Neural cell (in vitro differentiated cells): ENCODE measurements around the gene ADGRG1.

ENCODE experiments used
- EP300 ChIP-seq: fragments of 450-650 bp; conservative IDR thresholded peaks from 2 replicates; pipeline ENCODE4 v1.6.1; 2014; ENCODE audit warnings: antibody characterized with exemption, mild to moderate bottlenecking, moderate library complexity; ENCODE audit not compliant: poor library complexity, severe bottlenecking
- EZH2 ChIP-seq: fragments of 200-600, 300-800 bp; shearing (Covaris generic), sonication (generic); IDR thresholded peaks from 2 replicates; pipeline ENCODE4 v1.6.1; 2014; ENCODE audit warnings: antibody characterized with exemption, low read length, borderline replicate concordance, mild to moderate bottlenecking; ENCODE audit not compliant: insufficient read depth, poor library complexity, severe bottlenecking
- POLR2AphosphoS5 ChIP-seq: IDR thresholded peaks from 2 replicates; pipeline ENCODE4 v1.6.1; 2012
- RAD21 ChIP-seq: fragments of 450-650 bp; conservative IDR thresholded peaks from 2 replicates; pipeline ENCODE4 v1.6.1; 2014; ENCODE audit warnings: antibody characterized with exemption, mild to moderate bottlenecking, moderate library complexity
- SMC3 ChIP-seq: fragments of 450-650 bp; conservative IDR thresholded peaks from 2 replicates; pipeline ENCODE4 v1.6.1; 2014; ENCODE audit warnings: antibody characterized with exemption, mild to moderate bottlenecking, moderate library complexity; ENCODE audit not compliant: poor library complexity
- TAF1 ChIP-seq: IDR thresholded peaks from 2 replicates; pipeline ENCODE4 v1.6.1; 2012; ENCODE audit warnings: low read depth
- TF ChIP-seq, protein P1 (sequence below): fragments of 450-650 bp; IDR thresholded peaks from 2 replicates; pipeline ENCODE4 v1.5.1; 2014; ENCODE audit warnings: antibody characterized with exemption, mild to moderate bottlenecking, moderate library complexity; ENCODE audit not compliant: poor library complexity, severe bottlenecking

DNA sequence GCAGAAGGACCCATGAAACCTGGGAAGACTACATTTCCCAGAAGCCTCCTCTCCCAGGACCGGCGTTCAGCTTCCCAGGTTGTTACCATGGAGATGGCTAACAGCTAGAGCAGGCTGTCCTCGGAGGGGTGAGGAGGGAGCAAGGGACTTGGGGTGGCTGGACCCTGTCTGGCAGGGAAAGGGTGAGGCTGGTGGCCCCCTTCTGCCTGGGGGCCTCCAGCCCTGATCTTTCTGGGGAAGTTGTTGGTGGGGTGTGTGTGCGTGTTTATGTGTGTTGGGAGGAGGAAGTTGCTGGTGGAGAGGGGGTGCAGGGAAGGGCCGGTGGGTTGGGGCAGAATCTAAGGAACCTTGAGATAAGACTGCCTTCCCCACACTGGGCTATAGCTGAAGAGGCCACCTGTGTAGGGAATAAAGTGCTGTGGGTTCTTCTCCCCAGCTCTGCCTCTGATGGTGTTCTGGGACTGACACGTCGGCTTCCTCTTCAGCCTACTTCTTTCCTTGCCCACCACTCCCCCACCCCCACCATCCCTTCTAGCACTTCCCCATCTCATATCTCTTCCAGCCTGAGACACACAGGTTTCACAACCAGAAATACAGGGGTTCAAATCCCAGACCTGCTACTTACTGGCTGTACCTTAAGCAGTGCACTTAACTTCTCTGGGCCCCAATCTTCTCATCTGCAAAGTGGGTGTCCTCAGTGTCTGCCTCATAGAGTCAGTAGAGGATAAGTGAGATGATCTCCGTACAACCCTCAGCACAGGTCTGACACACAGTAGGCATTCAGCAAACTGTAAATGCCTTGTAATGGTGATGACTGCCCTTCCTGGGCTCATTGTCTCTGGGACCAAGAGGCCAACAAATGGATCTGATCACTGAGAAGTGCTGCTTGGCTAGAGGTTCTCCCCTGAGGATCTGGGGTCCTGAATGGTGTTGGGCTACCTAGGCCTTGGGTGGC is 66.6 kb downstream of the ADGRG1 start, which contains the start of gene DRC7:
- TF ChIP-seq, protein P1, sequence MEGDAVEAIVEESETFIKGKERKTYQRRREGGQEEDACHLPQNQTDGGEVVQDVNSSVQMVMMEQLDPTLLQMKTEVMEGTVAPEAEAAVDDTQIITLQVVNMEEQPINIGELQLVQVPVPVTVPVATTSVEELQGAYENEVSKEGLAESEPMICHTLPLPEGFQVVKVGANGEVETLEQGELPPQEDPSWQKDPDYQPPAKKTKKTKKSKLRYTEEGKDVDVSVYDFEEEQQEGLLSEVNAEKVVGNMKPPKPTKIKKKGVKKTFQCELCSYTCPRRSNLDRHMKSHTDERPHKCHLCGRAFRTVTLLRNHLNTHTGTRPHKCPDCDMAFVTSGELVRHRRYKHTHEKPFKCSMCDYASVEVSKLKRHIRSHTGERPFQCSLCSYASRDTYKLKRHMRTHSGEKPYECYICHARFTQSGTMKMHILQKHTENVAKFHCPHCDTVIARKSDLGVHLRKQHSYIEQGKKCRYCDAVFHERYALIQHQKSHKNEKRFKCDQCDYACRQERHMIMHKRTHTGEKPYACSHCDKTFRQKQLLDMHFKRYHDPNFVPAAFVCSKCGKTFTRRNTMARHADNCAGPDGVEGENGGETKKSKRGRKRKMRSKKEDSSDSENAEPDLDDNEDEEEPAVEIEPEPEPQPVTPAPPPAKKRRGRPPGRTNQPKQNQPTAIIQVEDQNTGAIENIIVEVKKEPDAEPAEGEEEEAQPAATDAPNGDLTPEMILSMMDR: no peak
- TF ChIP-seq EZH2 (no peak), EP300 (peak; percentile 37), TAF1 (no peak), POLR2AphosphoS5 (no peak), SMC3 (no peak), RAD21 (no peak)
